Neural progenitor cell (in vitro differentiated cells): Measurements from ENCODE around the gene KLK4. TPM values are rescaled to one million over a fixed set of nuclear protein-coding genes. Genes with fewer than 3 reads are reported as not detected.

Experiments used
- DNase-seq: peaks from one replicate; pipeline ENCODE4 v3.0.0-alpha.2; 2016; ENCODE audit warnings: low spot score
- H2AFZ ChIP-seq: fragments of 200-600 bp; sonication (generic); replicated peaks from 2 replicates; pipeline ENCODE4 v1.6.1; 2016; ENCODE audit warnings: antibody characterized with exemption
- H3F3A ChIP-seq: fragments of 200-600 bp; sonication (generic); 2 replicates; pipeline ENCODE4 v1.6.1; 2016; ENCODE audit warnings: antibody characterized with exemption, low read depth
- H3K27ac ChIP-seq: fragments of 200-600 bp; sonication (generic); 2 replicates; pipeline ENCODE4 v1.5.1; 2016; ENCODE audit warnings: mild to moderate bottlenecking
- H3K27me3 ChIP-seq: fragments of 200-600 bp; sonication (generic); 2 replicates; pipeline ENCODE4 v1.6.1; 2016; ENCODE audit warnings: mild to moderate bottlenecking, moderate library complexity
- H3K36me3 ChIP-seq: fragments of 200-600 bp; sonication (generic); 2 replicates; pipeline ENCODE4 v1.5.1; 2016
- H3K4me1 ChIP-seq: fragments of 200-600 bp; sonication (generic); 2 replicates; pipeline ENCODE4 v1.6.1; 2016; ENCODE audit warnings: mixed run types
- H3K4me2 ChIP-seq: fragments of 200-600 bp; sonication (generic); 2 replicates; pipeline ENCODE4 v1.6.1; 2016
- H3K4me3 ChIP-seq: fragments of 200-600 bp; sonication (generic); 2 replicates; pipeline ENCODE4 v1.5.1; 2016
- H3K79me2 ChIP-seq: fragments of 200-600 bp; sonication (generic); 2 replicates; pipeline ENCODE4 v1.6.1; 2016; ENCODE audit warnings: low read depth
- H3K9ac ChIP-seq: fragments of 200-600 bp; sonication (generic); 2 replicates; pipeline ENCODE4 v1.6.1; 2016
- H3K9me3 ChIP-seq: fragments of 200-600 bp; sonication (generic); 2 replicates; pipeline ENCODE4 v1.5.1; 2016; ENCODE audit warnings: low read depth
- H4K20me1 ChIP-seq: fragments of 200-600 bp; sonication (generic); 2 replicates; pipeline ENCODE4 v1.6.1; 2016; ENCODE audit warnings: low read depth
- H3K27ac Mint-ChIP-seq: 3 replicates; pipeline ENCODE4 v1.8.0; 2021; ENCODE audit warnings: mixed read lengths
- H3K27me3 Mint-ChIP-seq: 2 replicates; pipeline ENCODE4 v1.8.0; 2022; ENCODE audit warnings: low read depth, mild to moderate bottlenecking, inconsistent platforms, moderate library complexity, mixed read lengths; ENCODE audit not compliant: insufficient read depth
- H3K36me3 Mint-ChIP-seq: 3 replicates; pipeline ENCODE4 v1.8.0; 2021; ENCODE audit warnings: mixed read lengths
- H3K4me1 Mint-ChIP-seq: 3 replicates; pipeline ENCODE4 v1.8.0; 2021; ENCODE audit warnings: mixed read lengths
- H3K4me3 Mint-ChIP-seq: 3 replicates; pipeline ENCODE4 v1.8.0; 2021; ENCODE audit warnings: mild to moderate bottlenecking, moderate library complexity, mixed read lengths
- H3K9me3 Mint-ChIP-seq: 3 replicates; pipeline ENCODE4 v1.8.0; 2020; ENCODE audit warnings: mixed read lengths
- CTCF ChIP-seq: fragments of 200-600 bp; sonication (generic); IDR thresholded peaks from 2 replicates; pipeline ENCODE4 v1.5.1; 2017; ENCODE audit warnings: antibody characterized with exemption, mild to moderate bottlenecking
- EZH2 ChIP-seq: fragments of 200-600 bp; sonication (generic); IDR thresholded peaks from 2 replicates; pipeline ENCODE4 v1.6.1; 2017; ENCODE audit warnings: antibody characterized with exemption, mild to moderate bottlenecking, moderate library complexity
- EZH2phosphoT487 ChIP-seq: fragments of 200-600 bp; sonication (generic); IDR thresholded peaks from 2 replicates; pipeline ENCODE4 v1.6.1; 2017; ENCODE audit warnings: antibody characterized with exemption
- total RNA-seq: library from RNA; depleted of rRNA; stranded (reverse); fragments of >200 nt; gene quantifications from 2 replicates; pipeline ENCODE4 v1.2.3, GENCODE V29; 2015; ENCODE audit warnings: low replicate concordance

The KLK4 gene
- total RNA-seq, 1 donor from 2014 or later = not detected

- no peaks in the 10 kb centered on the region for H3K36me3 Mint-ChIP-seq
Observed at GRCh38 chr19:50893047-50893736, 18.0 kb downstream of the KLK4 start.

DNA sequence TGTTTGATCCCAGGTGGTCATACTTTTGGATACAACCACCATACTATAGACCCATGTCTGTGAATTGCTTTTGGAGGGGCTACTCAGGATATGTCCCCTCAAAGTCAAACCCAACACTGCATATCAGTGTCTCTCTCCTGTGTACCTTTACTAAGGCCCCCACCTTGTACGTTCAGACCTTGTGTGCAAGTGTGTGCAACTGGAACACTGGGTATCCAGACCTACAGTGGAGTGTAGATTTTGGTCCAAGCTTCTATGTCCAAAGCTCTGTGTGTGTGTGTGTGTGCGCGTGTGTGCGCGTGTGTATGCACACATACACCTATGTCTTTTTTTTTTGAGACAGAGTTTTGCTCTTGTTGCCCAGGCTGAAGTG lies 20.0 kb downstream of the KLK4 start:
- Mint-ChIP-seq H3K9me3 (peaks cover 7% of the 10 kb centered on the region), H3K27me3 (peaks cover 24% of the 10 kb centered on the region), H3K4me3 (no peak overlapping the region), H3K4me1 (no peaks in the 10 kb centered on the region), H3K36me3 (no peaks in the 10 kb centered on the region), H3K27ac (no peak overlapping the region)
- Histone ChIP-seq H2AFZ (no peak overlapping the region), H3K27ac (no peak overlapping the region), H3K4me2 (no peak overlapping the region), H3K9ac (no peak overlapping the region), H3K4me3 (no peak overlapping the region), H3K79me2 (no peaks in the 10 kb centered on the region), H3K27me3 (peaks cover 43% of the 10 kb centered on the region), H3K4me1 (no peaks in the 10 kb centered on the region), H3K9me3 (no peaks in the 10 kb centered on the region), H3F3A (no peaks in the 10 kb centered on the region), H3K36me3 (no peaks in the 10 kb centered on the region), H4K20me1 (no peaks in the 10 kb centered on the region)
- no peak for TF ChIP-seq EZH2
- TF ChIP-seq CTCF = no peak
- no peak for TF ChIP-seq EZH2phosphoT487
- no peak for DNase-seq

More at GRCh38 chr19:50893047-50893736, 18.0 kb downstream of the KLK4 start:
- Histone ChIP-seq H3K36me3 (no peaks in the 10 kb centered on the region), H3K79me2 (no peaks in the 10 kb centered on the region), H2AFZ (no peak overlapping the region), H3K4me2 (no peak overlapping the region), H3F3A (no peaks in the 10 kb centered on the region), H3K9ac (no peak overlapping the region), H3K4me1 (no peaks in the 10 kb centered on the region), H3K9me3 (no peaks in the 10 kb centered on the region), H3K27ac (no peak overlapping the region), H4K20me1 (no peaks in the 10 kb centered on the region), H3K4me3 (no peak overlapping the region), H3K27me3 (peaks cover 31% of the 10 kb centered on the region)
- DNase-seq = no peak
- TF ChIP-seq CTCF (no peak), EZH2phosphoT487 (no peak), EZH2 (no peak)
- H3K4me1 Mint-ChIP-seq = no peaks in the 10 kb centered on the region
- no peak overlapping the region for H3K4me3 Mint-ChIP-seq
- H3K27ac Mint-ChIP-seq = no peak overlapping the region
- peaks cover 7% of the 10 kb centered on the region for H3K9me3 Mint-ChIP-seq
- peaks cover 24% of the 10 kb centered on the region for H3K27me3 Mint-ChIP-seq

DNA sequence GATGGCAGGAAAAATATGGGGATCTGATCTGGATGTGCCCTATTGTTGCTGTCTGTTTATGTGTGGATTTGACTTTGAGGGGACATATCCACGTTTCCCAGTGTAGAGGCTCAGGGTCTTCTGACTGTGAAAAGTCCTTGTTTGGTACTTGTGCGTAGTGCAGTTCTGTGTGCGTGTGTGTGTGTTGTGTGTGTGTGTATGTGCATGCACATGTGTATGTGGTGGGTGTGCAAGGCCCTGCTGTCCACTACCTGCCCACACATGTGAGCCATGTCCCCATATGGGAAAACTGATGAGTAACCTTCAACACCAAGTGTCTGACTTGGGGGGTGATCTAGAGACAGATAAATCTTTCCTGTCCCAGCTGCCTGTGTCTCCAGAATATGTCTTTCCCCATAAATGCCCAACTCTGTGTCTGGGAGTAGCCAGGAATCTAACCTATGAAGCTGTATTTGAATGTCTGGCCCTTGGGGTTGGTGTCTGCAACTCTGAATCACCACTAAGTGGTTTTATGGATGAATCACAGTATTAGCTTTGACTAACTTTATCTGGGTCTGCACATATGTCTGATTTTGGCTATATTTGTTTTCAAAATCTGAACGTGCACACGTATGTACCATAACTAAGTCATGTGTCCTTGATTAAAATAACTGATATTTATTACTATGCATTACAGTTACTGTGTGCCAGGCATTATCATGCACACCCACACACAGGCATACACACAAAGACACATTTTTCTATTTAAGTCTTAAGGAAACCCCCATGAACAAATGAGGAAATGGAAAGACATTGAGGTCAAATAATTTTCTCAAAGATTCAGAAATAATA lies 20.6 kb downstream of the KLK4 start:
- H3K4me3 Mint-ChIP-seq = no peak overlapping the region
- H3K9me3 Mint-ChIP-seq = peaks cover 7% of the 10 kb centered on the region
- no peaks in the 10 kb centered on the region for H3K4me1 ChIP-seq
- no peaks in the 10 kb centered on the region for H3K9me3 ChIP-seq
- no peak overlapping the region for H3K4me3 ChIP-seq
- no peaks in the 10 kb centered on the region for H3K4me1 Mint-ChIP-seq
- no peak overlapping the region for H2AFZ ChIP-seq
- H3K27me3 Mint-ChIP-seq = peaks cover 24% of the 10 kb centered on the region
- H3K27me3 ChIP-seq = peaks cover 49% of the 10 kb centered on the region
- TF ChIP-seq CTCF = no peak
- no peak for TF ChIP-seq EZH2phosphoT487
- no peak for TF ChIP-seq EZH2
- no peaks in the 10 kb centered on the region for H3K36me3 Mint-ChIP-seq
- no peak overlapping the region for H3K4me2 ChIP-seq
- H3K9ac ChIP-seq = no peak overlapping the region
- H3K27ac ChIP-seq = no peak overlapping the region
- no peak overlapping the region for H3K27ac Mint-ChIP-seq
- DNase-seq = no peak
- no peaks in the 10 kb centered on the region for H3K79me2 ChIP-seq
- no peaks in the 10 kb centered on the region for H3F3A ChIP-seq
- no peaks in the 10 kb centered on the region for H4K20me1 ChIP-seq
- no peaks in the 10 kb centered on the region for H3K36me3 ChIP-seq
